HEK293 (cell line): ENCODE results near the gene NCDN.

ENCODE experiments used
- CTCF ChIA-PET: fragments of 350-600 bp; formaldehyde crosslinking; extraction: SDS; loops from one replicate; lab custom pipeline; 2021; ENCODE audit warnings: antibody characterized with exemption; lab: Yijun Ruan, JAX
- POLR2A ChIA-PET: fragments of 300-600 bp; formaldehyde crosslinking; extraction: SDS; loops from one replicate; lab custom pipeline; 2020; ENCODE audit warnings: antibody characterized with exemption, inconsistent platforms; lab: Yijun Ruan, JAX
- H3K27ac ChIP-seq: fragments of 200-500 bp; sonication (Bioruptor generic); 2 replicates; pipeline ENCODE4 v1.5.1; 2014; ENCODE audit warnings: low read depth, low read length, control low read depth, inconsistent platforms; ENCODE audit errors: extremely low read depth
- H3K36me3 ChIP-seq, 2 experiments: fragments of 200-500 bp in 1 of 2; sonication (Bioruptor generic) in 1 of 2; 1 replicate in 1 of 2; 2 replicates in 1 of 2; pipeline ENCODE4 v1.5.1; 2014 to 2017; ENCODE audit warnings: inconsistent platforms in 2 of 2, low read length in 2 of 2; ENCODE audit not compliant: control insufficient read depth in 2 of 2, insufficient read depth in 1 of 2
- H3K4me1 ChIP-seq: fragments of 200-500 bp; sonication (Bioruptor generic); 2 replicates; pipeline ENCODE4 v1.5.1; 2014; ENCODE audit warnings: mild to moderate bottlenecking, low read length, inconsistent platforms; ENCODE audit not compliant: control insufficient read depth, insufficient read depth
- H3K4me3 ChIP-seq: 2 replicates; pipeline ENCODE4 v1.5.1; 2011; ENCODE audit warnings: low read depth, mild to moderate bottlenecking, control low read depth, low read length, moderate library complexity
- H3K9me3 ChIP-seq: fragments of 200-500 bp; sonication (Bioruptor generic); 2 replicates; pipeline ENCODE4 v1.5.1; 2014; ENCODE audit warnings: low read depth, low read length, inconsistent platforms; ENCODE audit not compliant: control insufficient read depth, insufficient read depth
- KLF1 ChIP-seq: fragments of 450-650 bp; formaldehyde crosslinking; IDR thresholded peaks from 2 replicates; pipeline ENCODE4 v1.5.1; 2016; ENCODE audit warnings: missing biosample characterization, missing genetic modification characterization
- KLF8 ChIP-seq: fragments of 450-650 bp; formaldehyde crosslinking; IDR thresholded peaks from 2 replicates; pipeline ENCODE4 v1.5.1; 2016; ENCODE audit warnings: missing biosample characterization, missing genetic modification characterization
- YY2 ChIP-seq: fragments of 450-650 bp; formaldehyde crosslinking; IDR thresholded peaks from 2 replicates; pipeline ENCODE4 v1.5.1; 2016; ENCODE audit warnings: missing biosample characterization, missing genetic modification characterization
- ZBTB20 ChIP-seq: fragments of 450-650 bp; formaldehyde crosslinking; IDR thresholded peaks from 2 replicates; pipeline ENCODE4 v1.5.1; 2016; ENCODE audit warnings: missing biosample characterization, missing genetic modification characterization
- ZBTB48 ChIP-seq: fragments of 450-650 bp; formaldehyde crosslinking; IDR thresholded peaks from 2 replicates; pipeline ENCODE4 v1.5.1; 2016; ENCODE audit warnings: missing biosample characterization, missing genetic modification characterization
- ZBTB8A ChIP-seq: fragments of 450-650 bp; formaldehyde crosslinking; IDR thresholded peaks from 2 replicates; pipeline ENCODE4 v1.5.1; 2016; ENCODE audit warnings: missing biosample characterization, missing genetic modification characterization
- ZNF146 ChIP-seq: fragments of 450-650 bp; formaldehyde crosslinking; IDR thresholded peaks from 2 replicates; pipeline ENCODE4 v1.5.1; 2016; ENCODE audit warnings: missing biosample characterization, missing genetic modification characterization
- ZNF157 ChIP-seq: fragments of 450-650 bp; formaldehyde crosslinking; IDR thresholded peaks from 2 replicates; pipeline ENCODE4 v1.5.1; 2016; ENCODE audit warnings: missing biosample characterization, missing genetic modification characterization
- ZNF433 ChIP-seq: fragments of 450-650 bp; formaldehyde crosslinking; IDR thresholded peaks from 2 replicates; pipeline ENCODE4 v1.5.1; 2016; ENCODE audit warnings: missing biosample characterization, missing genetic modification characterization, low read depth
- ZNF560 ChIP-seq: fragments of 450-650 bp; formaldehyde crosslinking; IDR thresholded peaks from 2 replicates; pipeline ENCODE4 v1.5.1; 2017; ENCODE audit warnings: missing biosample characterization, missing genetic modification characterization, borderline replicate concordance
- ZNF571 ChIP-seq: fragments of 450-650 bp; formaldehyde crosslinking; IDR thresholded peaks from 2 replicates; pipeline ENCODE4 v1.5.0; 2017; ENCODE audit warnings: missing biosample characterization, missing genetic modification characterization
- ZNF585B ChIP-seq: fragments of 450-650 bp; formaldehyde crosslinking; IDR thresholded peaks from 2 replicates; pipeline ENCODE4 v1.5.1; 2016; ENCODE audit warnings: missing biosample characterization, missing genetic modification characterization
- ZNF600 ChIP-seq: fragments of 450-650 bp; formaldehyde crosslinking; IDR thresholded peaks from 2 replicates; pipeline ENCODE4 v1.5.1; 2016; ENCODE audit warnings: missing biosample characterization, missing genetic modification characterization
- ZNF629 ChIP-seq: fragments of 450-650 bp; formaldehyde crosslinking; IDR thresholded peaks from 2 replicates; pipeline ENCODE4 v1.5.1; 2017; ENCODE audit warnings: missing biosample characterization, missing genetic modification characterization
- TF ChIP-seq, protein P1 (sequence below): fragments of 450-650 bp; formaldehyde crosslinking; IDR thresholded peaks from 2 replicates; pipeline ENCODE4 v1.5.1; 2016; ENCODE audit warnings: missing biosample characterization, missing genetic modification characterization
- TF ChIP-seq, protein P2 (sequence below): fragments of 450-650 bp; formaldehyde crosslinking; IDR thresholded peaks from 2 replicates; pipeline ENCODE4 v1.5.1; 2016; ENCODE audit warnings: missing biosample characterization, missing genetic modification characterization
- TF ChIP-seq, protein P3 (sequence below): fragments of 450-650 bp; formaldehyde crosslinking; IDR thresholded peaks from 2 replicates; pipeline ENCODE4 v1.5.1; 2017; ENCODE audit warnings: missing biosample characterization, missing genetic modification characterization
- TF ChIP-seq, protein P4 (sequence below): fragments of 450-650 bp; formaldehyde crosslinking; IDR thresholded peaks from 2 replicates; pipeline ENCODE4 v1.5.1; 2016; ENCODE audit warnings: missing biosample characterization, missing genetic modification characterization, borderline replicate concordance
- TF ChIP-seq, protein P5 (sequence below): fragments of 450-650 bp; formaldehyde crosslinking; IDR thresholded peaks from 2 replicates; pipeline ENCODE4 v1.5.1; 2016; ENCODE audit warnings: missing biosample characterization, missing genetic modification characterization
- TF ChIP-seq, protein P6 (sequence below): fragments of 450-650 bp; formaldehyde crosslinking; IDR thresholded peaks from 2 replicates; pipeline ENCODE4 v1.5.1; 2016; ENCODE audit warnings: missing biosample characterization, missing genetic modification characterization
- TF ChIP-seq, protein P7 (sequence below): fragments of 450-650 bp; formaldehyde crosslinking; IDR thresholded peaks from 2 replicates; pipeline ENCODE4 v1.5.1; 2016; ENCODE audit warnings: missing biosample characterization, missing genetic modification characterization

Gene NCDN

DNA sequence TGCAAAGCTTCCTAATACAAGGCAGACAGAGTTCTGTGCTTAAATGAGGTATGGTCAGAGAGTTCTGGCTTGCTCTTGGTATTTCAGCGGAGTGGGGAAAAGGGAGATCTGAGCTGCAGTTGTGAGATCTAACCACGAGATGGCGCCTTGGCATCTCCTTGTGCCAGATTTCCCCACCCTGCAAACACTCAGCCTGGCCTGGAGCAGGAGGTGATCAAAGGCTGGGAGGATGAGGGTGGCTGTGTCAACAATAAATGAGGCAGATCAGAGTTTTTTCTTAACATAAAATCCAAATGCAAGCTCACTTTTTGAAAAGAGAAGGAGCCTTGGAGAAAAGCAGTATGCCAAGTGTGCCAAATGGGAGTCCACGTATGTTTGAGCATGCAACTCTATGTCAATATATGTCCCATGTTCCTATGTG lies 11.4 kb downstream of the NCDN start (continued):
- TF ChIP-seq, protein P1, sequence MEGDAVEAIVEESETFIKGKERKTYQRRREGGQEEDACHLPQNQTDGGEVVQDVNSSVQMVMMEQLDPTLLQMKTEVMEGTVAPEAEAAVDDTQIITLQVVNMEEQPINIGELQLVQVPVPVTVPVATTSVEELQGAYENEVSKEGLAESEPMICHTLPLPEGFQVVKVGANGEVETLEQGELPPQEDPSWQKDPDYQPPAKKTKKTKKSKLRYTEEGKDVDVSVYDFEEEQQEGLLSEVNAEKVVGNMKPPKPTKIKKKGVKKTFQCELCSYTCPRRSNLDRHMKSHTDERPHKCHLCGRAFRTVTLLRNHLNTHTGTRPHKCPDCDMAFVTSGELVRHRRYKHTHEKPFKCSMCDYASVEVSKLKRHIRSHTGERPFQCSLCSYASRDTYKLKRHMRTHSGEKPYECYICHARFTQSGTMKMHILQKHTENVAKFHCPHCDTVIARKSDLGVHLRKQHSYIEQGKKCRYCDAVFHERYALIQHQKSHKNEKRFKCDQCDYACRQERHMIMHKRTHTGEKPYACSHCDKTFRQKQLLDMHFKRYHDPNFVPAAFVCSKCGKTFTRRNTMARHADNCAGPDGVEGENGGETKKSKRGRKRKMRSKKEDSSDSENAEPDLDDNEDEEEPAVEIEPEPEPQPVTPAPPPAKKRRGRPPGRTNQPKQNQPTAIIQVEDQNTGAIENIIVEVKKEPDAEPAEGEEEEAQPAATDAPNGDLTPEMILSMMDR (tag by site-specific recombination): peak; percentile 91
- no peak for TF ChIP-seq ZNF433 (tag by site-specific recombination)
- no peak for TF ChIP-seq ZNF571 (tag by site-specific recombination)
- TF ChIP-seq, protein P2, sequence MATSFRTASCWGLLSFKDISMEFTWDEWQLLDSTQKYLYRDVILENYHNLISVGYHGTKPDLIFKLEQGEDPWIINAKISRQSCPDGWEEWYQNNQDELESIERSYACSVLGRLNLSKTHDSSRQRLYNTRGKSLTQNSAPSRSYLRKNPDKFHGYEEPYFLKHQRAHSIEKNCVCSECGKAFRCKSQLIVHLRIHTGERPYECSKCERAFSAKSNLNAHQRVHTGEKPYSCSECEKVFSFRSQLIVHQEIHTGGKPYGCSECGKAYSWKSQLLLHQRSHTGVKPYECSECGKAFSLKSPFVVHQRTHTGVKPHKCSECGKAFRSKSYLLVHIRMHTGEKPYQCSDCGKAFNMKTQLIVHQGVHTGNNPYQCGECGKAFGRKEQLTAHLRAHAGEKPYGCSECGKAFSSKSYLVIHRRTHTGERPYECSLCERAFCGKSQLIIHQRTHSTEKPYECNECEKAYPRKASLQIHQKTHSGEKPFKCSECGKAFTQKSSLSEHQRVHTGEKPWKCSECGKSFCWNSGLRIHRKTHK (tag by site-specific recombination): no peak
- TF ChIP-seq ZNF600: peak; percentile 56
- TF ChIP-seq KLF8: 0 out of 2 replicates have a peak, but pooled peaks have one; percentile 52
- TF ChIP-seq ZNF157 (tag by site-specific recombination): no peak
- no peak for TF ChIP-seq ZNF629 (tag by site-specific recombination)
- TF ChIP-seq, protein P3, sequence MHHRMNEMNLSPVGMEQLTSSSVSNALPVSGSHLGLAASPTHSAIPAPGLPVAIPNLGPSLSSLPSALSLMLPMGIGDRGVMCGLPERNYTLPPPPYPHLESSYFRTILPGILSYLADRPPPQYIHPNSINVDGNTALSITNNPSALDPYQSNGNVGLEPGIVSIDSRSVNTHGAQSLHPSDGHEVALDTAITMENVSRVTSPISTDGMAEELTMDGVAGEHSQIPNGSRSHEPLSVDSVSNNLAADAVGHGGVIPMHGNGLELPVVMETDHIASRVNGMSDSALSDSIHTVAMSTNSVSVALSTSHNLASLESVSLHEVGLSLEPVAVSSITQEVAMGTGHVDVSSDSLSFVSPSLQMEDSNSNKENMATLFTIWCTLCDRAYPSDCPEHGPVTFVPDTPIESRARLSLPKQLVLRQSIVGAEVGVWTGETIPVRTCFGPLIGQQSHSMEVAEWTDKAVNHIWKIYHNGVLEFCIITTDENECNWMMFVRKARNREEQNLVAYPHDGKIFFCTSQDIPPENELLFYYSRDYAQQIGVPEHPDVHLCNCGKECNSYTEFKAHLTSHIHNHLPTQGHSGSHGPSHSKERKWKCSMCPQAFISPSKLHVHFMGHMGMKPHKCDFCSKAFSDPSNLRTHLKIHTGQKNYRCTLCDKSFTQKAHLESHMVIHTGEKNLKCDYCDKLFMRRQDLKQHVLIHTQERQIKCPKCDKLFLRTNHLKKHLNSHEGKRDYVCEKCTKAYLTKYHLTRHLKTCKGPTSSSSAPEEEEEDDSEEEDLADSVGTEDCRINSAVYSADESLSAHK: no peak

DNA sequence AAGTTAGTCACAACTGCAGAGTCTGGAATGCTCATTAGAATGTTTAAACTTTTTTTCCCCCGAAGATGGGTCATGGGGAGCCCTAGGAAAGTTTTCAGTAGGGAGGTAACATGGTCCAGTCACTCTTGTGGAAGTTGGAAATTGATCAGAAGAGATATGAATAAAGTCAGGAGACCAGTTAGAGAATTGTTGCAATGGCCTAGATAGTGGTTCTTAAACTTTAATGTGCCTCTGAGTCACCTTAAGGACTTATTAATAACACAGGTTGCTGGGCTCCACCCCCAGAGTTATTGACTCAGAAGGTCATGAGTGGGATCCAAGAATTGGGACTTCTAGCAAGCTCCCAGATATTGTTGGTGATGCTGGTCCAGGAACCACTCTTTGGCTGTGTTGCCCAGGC lies 12.3 kb downstream of the NCDN start:
- Histone ChIP-seq H3K4me3 (no peak overlapping the region), H3K9me3 (no peaks in the 10 kb centered on the region), H3K27ac (no peak overlapping the region), H3K36me3 (peaks cover 0 to 23% of the 10 kb centered on the region in 2 experiments; a peak in 1 of 3 replicates)
- CTCF ChIA-PET: interaction anchor here (0.6 to 4.5 kb wide), 5 partner anchors 10 to 205 kb away, joined by 3 to 51 read pairs (median 6); no protein-coding TSS in a partner anchor
- POLR2A ChIA-PET: no interaction called here
- TF ChIP-seq ZBTB20 (tag by site-specific recombination): peak; percentile 68
- TF ChIP-seq ZNF146 (tag by site-specific recombination): no peak
- TF ChIP-seq, protein P4, sequence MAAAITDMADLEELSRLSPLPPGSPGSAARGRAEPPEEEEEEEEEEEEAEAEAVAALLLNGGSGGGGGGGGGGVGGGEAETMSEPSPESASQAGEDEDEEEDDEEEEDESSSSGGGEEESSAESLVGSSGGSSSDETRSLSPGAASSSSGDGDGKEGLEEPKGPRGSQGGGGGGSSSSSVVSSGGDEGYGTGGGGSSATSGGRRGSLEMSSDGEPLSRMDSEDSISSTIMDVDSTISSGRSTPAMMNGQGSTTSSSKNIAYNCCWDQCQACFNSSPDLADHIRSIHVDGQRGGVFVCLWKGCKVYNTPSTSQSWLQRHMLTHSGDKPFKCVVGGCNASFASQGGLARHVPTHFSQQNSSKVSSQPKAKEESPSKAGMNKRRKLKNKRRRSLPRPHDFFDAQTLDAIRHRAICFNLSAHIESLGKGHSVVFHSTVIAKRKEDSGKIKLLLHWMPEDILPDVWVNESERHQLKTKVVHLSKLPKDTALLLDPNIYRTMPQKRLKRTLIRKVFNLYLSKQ (tag by site-specific recombination): no peak
- TF ChIP-seq, all 188 proteins: peak for 1
- H3K4me1 ChIP-seq: no peaks in the 10 kb centered on the region

DNA sequence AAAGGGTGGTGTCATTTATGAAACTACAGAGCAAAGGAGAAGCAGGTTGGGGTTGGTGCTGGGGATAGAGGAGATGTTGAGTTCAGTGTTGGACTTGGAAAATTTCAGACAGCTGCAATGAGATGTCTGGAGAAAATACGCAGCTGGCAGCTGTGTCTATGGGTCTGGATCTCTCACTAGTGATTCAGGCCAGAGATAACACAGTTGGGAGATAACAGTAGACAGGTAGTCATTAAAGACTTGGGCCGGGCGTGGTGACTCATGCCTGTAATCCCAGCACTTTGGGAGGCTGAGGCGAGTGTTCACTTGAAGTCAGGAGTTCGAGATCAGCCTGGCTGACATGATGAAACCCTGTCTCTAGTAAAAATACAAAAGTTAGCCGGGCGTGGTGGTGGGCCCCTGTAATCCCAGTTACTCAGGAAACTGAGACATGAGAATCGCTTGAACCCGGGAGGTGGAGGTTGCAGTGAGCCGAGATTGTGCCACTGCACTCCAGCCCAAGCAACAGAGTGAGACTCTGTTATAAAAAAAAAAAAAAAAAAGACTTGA lies 13.1 kb downstream of the NCDN start:
- Histone ChIP-seq H3K4me3 (no peak overlapping the region), H3K36me3 (peaks cover 0 to 17% of the 10 kb centered on the region in 2 experiments; a peak in 1 of 3 replicates), H3K27ac (no peak overlapping the region), H3K9me3 (no peaks in the 10 kb centered on the region), H3K4me1 (no peaks in the 10 kb centered on the region)
- ChIA-PET CTCF (interaction anchor here (0.6 to 4.5 kb wide), 10 partner anchors 9 to 204 kb away, joined by 3 to 51 read pairs (median 4); no protein-coding TSS in a partner anchor), POLR2A (no interaction called here)
- TF ChIP-seq ZNF585B (no peak), ZNF629 (tag by site-specific recombination) (peak; percentile 32; the same call in 1 of the 2 replicates), ZNF560 (tag by site-specific recombination) (no peak), YY2 (tag by site-specific recombination) (no peak), KLF1 (no peak), ZBTB8A (tag by site-specific recombination) (no peak), KLF8 (0 out of 2 replicates have a peak, but pooled peaks have one; percentile 24), ZBTB48 (tag by site-specific recombination) (no peak)
- TF ChIP-seq, protein P5, sequence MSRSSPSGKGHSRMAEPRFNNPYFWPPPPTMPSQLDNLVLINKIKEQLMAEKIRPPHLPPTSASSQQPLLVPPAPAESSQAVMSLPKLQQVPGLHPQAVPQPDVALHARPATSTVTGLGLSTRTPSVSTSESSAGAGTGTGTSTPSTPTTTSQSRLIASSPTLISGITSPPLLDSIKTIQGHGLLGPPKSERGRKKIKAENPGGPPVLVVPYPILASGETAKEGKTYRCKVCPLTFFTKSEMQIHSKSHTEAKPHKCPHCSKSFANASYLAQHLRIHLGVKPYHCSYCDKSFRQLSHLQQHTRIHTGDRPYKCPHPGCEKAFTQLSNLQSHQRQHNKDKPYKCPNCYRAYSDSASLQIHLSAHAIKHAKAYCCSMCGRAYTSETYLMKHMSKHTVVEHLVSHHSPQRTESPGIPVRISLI (tag by site-specific recombination): 0 out of 2 replicates have a peak, but pooled peaks have one; percentile 34
- TF ChIP-seq, protein P6, sequence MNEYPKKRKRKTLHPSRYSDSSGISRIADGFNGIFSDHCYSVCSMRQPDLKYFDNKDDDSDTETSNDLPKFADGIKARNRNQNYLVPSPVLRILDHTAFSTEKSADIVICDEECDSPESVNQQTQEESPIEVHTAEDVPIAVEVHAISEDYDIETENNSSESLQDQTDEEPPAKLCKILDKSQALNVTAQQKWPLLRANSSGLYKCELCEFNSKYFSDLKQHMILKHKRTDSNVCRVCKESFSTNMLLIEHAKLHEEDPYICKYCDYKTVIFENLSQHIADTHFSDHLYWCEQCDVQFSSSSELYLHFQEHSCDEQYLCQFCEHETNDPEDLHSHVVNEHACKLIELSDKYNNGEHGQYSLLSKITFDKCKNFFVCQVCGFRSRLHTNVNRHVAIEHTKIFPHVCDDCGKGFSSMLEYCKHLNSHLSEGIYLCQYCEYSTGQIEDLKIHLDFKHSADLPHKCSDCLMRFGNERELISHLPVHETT: 0 out of 2 replicates have a peak, but pooled peaks have one; percentile 39
- TF ChIP-seq, protein P7, sequence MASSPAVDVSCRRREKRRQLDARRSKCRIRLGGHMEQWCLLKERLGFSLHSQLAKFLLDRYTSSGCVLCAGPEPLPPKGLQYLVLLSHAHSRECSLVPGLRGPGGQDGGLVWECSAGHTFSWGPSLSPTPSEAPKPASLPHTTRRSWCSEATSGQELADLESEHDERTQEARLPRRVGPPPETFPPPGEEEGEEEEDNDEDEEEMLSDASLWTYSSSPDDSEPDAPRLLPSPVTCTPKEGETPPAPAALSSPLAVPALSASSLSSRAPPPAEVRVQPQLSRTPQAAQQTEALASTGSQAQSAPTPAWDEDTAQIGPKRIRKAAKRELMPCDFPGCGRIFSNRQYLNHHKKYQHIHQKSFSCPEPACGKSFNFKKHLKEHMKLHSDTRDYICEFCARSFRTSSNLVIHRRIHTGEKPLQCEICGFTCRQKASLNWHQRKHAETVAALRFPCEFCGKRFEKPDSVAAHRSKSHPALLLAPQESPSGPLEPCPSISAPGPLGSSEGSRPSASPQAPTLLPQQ: 0 out of 2 replicates have a peak, but pooled peaks have one; percentile 24
